ENCODE results near the gene TFEC.
"Not testable (repeated sequence)": the region's sequence is repeated elsewhere in the genome, so short reads cannot be mapped to it uniquely, and the experiment has no call there.

Gene TFEC

DNA sequence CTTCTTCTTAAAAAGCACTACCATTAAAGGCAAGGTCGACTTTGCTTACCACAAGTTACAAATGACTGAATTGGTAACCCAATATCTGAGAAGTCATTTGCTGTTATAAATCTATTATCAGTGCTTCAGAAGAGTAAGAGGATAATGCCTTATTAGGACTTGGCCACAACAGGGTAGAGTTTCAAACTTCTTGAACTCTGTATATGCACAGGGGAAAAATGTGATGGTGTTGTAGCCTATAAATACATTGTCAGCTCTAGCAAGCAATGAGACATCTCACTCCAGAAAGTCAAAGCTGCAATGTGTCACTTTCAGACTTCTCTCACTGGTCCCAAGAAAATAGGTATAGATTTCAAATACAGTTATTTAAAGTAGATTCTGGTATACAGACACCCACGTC, 9.3 kb downstream of the TFEC start:
- Mint-ChIP-seq H3K4me1 (ENCODE audit: low read depth) (no peaks in the 10 kb centered on the region), H3K36me3 (ENCODE audit: low read depth) (no peaks in the 10 kb centered on the region), H3K4me3 (no peak overlapping the region), H3K27me3 (no peaks in the 10 kb centered on the region), H3K27ac (no peak overlapping the region), H3K9me3 (no peaks in the 10 kb centered on the region)

DNA sequence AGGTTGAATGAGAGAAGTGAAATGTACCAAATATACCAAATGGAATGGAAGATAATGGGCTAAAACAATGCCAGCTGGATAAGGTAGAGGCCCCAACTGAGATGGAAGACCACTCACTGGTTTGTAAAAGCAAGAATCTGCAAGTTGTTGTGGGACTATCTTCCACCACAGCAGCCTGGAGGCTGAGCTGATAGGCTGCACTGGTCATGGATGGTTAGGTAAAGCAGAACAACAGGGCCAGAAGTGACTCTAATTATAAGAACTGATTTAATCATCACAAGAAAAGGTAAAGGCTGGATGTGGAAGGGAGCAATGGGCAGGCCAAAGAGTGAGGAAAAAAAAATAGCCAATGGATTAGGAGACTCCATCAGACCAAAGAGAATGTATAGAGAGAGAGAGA, 11.8 kb downstream of the TFEC start:
- H3K27me3 Mint-ChIP-seq = no peaks in the 10 kb centered on the region
- no peak overlapping the region for H3K4me3 Mint-ChIP-seq
- H3K4me1 Mint-ChIP-seq (ENCODE audit: low read depth) = no peaks in the 10 kb centered on the region
- no peak overlapping the region for H3K27ac Mint-ChIP-seq
- no peaks in the 10 kb centered on the region for H3K9me3 Mint-ChIP-seq
- no peaks in the 10 kb centered on the region for H3K36me3 Mint-ChIP-seq (ENCODE audit: low read depth)

DNA sequence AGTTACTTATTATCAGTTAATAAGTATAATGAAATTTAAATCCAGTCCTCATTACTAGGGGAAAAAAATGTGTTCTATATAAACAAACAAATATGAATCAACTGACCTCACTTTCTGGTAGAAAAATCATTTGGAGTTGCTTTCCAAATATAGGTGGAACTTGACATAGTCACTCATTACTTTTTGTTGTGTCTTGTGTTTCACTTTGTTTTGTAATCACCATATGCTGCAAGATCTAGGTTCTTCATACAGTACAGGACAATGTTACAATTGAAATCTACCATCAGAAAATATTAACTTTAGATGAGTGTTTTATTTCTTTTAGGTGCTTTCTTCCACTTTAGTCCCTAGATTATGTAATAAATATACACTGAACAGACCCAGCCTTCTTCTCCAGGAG, 16.9 kb downstream of the TFEC start:
- Mint-ChIP-seq H3K9me3 (no peaks in the 10 kb centered on the region), H3K36me3 (ENCODE audit: low read depth) (no peaks in the 10 kb centered on the region), H3K4me3 (no peak overlapping the region), H3K27me3 (no peaks in the 10 kb centered on the region), H3K27ac (no peak overlapping the region), H3K4me1 (ENCODE audit: low read depth) (no peaks in the 10 kb centered on the region)

DNA sequence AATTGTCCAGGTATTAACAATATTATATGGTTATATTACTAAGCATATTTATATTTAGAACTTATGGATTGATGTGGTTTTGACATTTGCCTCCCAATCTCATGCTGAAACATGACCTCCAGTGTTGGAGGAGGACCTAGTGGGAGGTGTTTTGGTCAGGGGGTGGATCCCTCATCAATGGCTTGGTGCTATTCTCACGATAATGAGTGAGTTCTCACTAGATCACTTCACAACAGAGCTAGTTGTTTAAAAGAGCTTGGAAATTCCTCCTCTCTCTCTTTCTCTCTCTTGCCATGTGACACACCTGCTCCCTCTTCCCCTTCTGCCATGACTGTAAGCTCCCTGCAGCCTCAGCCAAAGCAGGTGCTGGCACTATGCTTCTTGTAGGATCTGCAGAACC, 19.0 kb downstream of the TFEC start:
- Mint-ChIP-seq H3K9me3 (peaks cover 4% of the 10 kb centered on the region), H3K27me3 (no peaks in the 10 kb centered on the region), H3K36me3 (ENCODE audit: low read depth) (no peaks in the 10 kb centered on the region), H3K4me1 (ENCODE audit: low read depth) (no peaks in the 10 kb centered on the region), H3K4me3 (no peak overlapping the region), H3K27ac (no peak overlapping the region)

DNA sequence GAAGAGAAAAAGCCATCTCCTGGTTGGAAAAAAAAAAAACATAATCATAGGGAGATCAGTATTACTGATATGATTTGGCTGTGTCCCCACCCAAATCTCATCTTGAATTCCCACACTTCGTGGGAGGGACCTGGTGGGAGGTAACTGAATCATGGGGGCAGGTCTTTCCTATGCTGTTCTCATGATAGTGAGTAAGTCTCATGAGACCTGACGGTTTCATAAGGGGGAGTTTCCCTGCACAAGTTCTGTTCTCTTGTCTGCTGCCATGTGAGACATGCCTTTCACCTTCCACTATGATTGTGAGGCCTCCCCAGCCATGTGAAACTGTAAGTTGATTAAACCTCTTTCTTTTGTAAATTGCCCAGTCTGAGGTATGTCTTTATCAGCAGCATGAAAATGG, 25.8 kb downstream of the TFEC start:
- H3K27ac Mint-ChIP-seq; H3K36me3 Mint-ChIP-seq (ENCODE audit: low read depth); H3K27me3 Mint-ChIP-seq: not testable (repeated sequence)

DNA sequence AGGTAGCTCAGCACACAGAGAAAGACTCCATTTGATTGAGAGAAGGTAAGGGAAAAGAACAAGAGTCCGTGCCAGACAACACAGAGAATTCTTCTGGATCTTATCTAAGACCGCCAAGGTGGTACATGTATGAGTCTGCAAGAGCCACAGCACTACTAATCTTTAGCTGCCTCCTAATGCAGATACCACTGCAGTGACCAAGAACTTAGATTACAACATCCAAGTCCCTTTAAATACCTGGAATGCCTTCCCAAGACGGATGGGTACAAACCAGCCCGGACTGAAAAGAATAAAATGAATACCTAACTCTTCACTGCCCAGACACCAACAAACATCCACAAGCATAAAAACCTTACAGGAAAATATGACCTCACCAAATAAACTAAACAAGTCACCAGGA, 33.3 kb downstream of the TFEC start:
- Mint-ChIP-seq H3K4me1 (ENCODE audit: low read depth) (no peaks in the 10 kb centered on the region), H3K4me3 (no peak overlapping the region), H3K36me3 (ENCODE audit: low read depth) (no peaks in the 10 kb centered on the region), H3K27me3 (no peaks in the 10 kb centered on the region), H3K27ac (no peak overlapping the region), H3K9me3 (peaks cover 4% of the 10 kb centered on the region)

More for the DNA sequence above, 25.8 kb downstream of the TFEC start:
- not testable (repeated sequence) for H3K4me1 Mint-ChIP-seq (ENCODE audit: low read depth); H3K4me3 Mint-ChIP-seq
- peaks cover 20% of the 10 kb centered on the region for H3K9me3 Mint-ChIP-seq

DNA sequence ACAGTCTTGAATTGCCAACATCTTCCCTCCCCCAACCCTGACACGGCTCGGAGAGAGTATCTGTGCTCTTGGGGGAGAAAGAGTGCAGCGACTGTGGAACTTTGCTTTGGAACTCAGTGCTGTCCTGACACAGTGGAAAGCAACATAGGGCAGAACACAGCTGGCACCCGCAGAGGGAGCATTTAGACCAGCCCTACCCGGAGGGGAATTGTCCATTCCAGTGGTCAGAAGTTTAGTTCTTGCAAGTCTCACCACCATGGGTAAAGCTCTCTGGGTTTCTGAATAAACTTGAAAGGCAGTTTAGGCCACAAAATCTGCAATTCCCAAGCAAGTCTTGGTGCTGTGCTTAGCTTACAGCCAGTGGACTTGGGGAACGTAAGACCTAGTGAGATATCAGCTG, 34.9 kb downstream of the TFEC start:
- Mint-ChIP-seq H3K9me3 (peaks cover 4% of the 10 kb centered on the region), H3K36me3 (ENCODE audit: low read depth) (no peaks in the 10 kb centered on the region), H3K4me3 (no peak overlapping the region), H3K4me1 (ENCODE audit: low read depth) (no peaks in the 10 kb centered on the region), H3K27me3 (no peaks in the 10 kb centered on the region), H3K27ac (no peak overlapping the region)

DNA sequence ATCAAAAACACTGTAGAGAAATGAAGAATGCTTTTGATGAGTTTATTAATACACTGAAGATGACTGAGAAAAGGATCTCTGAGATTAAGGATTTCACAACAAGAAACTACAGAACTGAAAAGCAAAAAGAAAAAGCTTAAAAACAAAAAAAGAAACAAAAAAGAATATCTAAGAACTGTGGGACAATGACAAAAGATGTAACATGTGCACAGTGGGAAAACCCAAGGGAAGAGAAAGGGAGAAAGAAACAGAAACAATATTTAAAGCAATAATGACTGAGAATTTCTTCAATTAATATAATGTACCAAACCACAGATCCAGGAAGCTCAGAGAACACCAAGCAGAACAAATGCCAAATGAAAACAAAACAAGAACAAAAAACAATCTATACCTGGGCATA, 42.2 kb downstream of the TFEC start:
- no peak overlapping the region for H3K27ac Mint-ChIP-seq
- H3K27me3 Mint-ChIP-seq = no peaks in the 10 kb centered on the region
- no peak overlapping the region for H3K4me3 Mint-ChIP-seq
- H3K9me3 Mint-ChIP-seq = no peaks in the 10 kb centered on the region
- no peaks in the 10 kb centered on the region for H3K4me1 Mint-ChIP-seq (ENCODE audit: low read depth)
- no peaks in the 10 kb centered on the region for H3K36me3 Mint-ChIP-seq (ENCODE audit: low read depth)

DNA sequence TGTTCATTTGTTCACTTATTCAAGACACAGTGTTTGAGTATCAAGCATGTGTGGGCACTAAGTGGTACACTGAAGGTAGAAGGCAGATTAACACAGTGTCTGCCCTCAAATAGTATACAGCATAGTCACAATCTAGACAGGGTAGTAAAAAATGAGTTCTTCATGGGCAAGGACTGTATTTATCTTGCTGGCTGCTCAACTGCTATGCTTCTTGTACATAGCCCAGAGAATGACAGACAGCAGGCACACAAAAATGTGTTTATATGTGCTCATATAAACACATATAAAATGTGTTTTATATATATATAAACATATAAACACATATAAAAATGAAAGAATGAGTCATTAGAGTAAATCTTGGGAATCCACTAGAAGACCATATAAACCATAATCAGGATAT, 43.1 kb downstream of the TFEC start:
- Mint-ChIP-seq H3K27me3 (no peaks in the 10 kb centered on the region), H3K4me1 (ENCODE audit: low read depth) (no peaks in the 10 kb centered on the region), H3K27ac (no peak overlapping the region), H3K4me3 (no peak overlapping the region), H3K9me3 (no peaks in the 10 kb centered on the region), H3K36me3 (ENCODE audit: low read depth) (no peaks in the 10 kb centered on the region)

DNA sequence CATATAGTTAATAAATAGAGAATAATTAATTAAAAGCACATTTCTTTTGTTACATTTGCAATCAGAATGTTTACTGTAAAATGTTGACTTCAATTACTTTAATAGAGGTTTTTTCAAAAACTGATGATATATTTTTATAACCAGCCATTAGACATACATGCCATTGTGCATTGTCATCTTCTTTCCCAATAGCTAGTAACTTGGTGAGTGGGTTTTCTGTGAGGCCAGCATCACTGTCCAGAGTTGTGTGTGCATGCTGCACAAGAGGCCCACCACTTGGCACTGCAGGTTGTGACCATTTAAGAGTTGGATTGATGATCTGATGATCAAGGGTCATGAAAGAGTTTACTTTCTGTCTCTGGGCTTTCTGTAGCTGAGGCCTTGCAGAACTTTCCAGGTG, 46.5 kb downstream of the TFEC start:
- H3K9me3 Mint-ChIP-seq = no peaks in the 10 kb centered on the region
- no peak overlapping the region for H3K4me3 Mint-ChIP-seq
- H3K4me1 Mint-ChIP-seq (ENCODE audit: low read depth) = no peaks in the 10 kb centered on the region
- H3K36me3 Mint-ChIP-seq (ENCODE audit: low read depth) = no peaks in the 10 kb centered on the region
- no peak overlapping the region for H3K27ac Mint-ChIP-seq
- H3K27me3 Mint-ChIP-seq = no peaks in the 10 kb centered on the region

DNA sequence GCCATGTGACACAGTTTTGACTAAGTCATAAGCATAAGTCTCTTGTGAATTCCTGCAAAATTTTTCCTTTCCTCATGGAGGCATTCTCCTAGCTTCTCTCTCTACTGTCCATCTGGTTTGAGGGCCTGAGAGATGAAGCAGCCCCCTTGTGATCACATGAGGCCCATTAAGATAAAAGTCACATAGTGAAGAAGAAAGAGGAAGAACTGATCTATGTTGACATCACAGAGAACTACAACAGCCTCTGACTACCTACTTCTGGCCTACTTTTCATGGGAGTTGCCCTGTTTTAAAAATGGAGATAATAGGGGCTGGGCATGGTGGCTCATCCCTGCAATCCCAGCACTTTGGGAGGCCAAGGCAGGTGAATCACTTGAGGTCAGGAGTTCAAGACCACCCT, 50.4 kb downstream of the TFEC start:
- Mint-ChIP-seq H3K27me3 (no peaks in the 10 kb centered on the region), H3K4me1 (ENCODE audit: low read depth) (no peaks in the 10 kb centered on the region), H3K36me3 (ENCODE audit: low read depth) (no peaks in the 10 kb centered on the region), H3K9me3 (no peaks in the 10 kb centered on the region), H3K27ac (no peak overlapping the region), H3K4me3 (no peak overlapping the region)

DNA sequence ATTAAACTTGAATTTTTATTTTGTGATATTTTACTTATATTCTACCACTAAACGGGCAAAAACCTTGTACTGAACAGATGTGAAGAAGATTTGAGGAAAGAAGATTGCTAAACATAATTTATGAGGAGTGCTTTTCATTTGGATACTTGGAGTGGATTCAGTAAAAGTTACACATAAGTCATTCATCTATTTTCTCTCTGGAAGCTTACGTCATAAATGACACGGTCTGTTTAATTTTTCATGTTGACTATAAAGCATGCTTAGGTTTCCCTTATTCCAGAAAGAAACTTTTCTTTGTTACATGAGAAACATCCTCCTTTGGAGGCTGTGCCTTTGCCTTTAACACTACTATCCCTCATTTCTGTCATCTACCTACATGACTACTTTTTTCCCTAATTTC, 53.9 kb downstream of the TFEC start:
- Mint-ChIP-seq H3K27me3 (no peaks in the 10 kb centered on the region), H3K4me3 (no peak overlapping the region), H3K4me1 (ENCODE audit: low read depth) (no peaks in the 10 kb centered on the region), H3K36me3 (ENCODE audit: low read depth) (no peaks in the 10 kb centered on the region), H3K27ac (no peak overlapping the region), H3K9me3 (no peaks in the 10 kb centered on the region)

DNA sequence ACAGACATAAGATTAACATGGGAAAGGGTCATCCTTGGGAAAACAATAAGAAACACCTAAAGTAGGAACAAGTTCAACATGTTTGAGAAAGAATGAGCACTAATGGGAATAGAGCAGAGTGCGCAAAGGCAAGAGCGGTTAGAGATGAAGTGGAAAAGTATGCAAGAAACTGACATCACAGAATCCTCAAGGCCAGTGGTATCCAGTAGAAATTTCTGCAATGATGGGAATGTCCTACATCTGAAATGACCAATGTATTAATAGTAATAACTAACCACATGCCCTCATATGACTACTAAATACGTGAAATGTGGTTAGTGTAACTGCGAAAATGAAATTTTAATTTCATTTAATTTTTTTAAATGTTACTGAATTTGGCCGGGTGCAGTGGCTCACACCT, 54.8 kb downstream of the TFEC start:
- Mint-ChIP-seq H3K27ac (no peak overlapping the region), H3K27me3 (no peaks in the 10 kb centered on the region), H3K9me3 (no peaks in the 10 kb centered on the region), H3K4me3 (no peak overlapping the region), H3K36me3 (ENCODE audit: low read depth) (no peaks in the 10 kb centered on the region), H3K4me1 (ENCODE audit: low read depth) (no peaks in the 10 kb centered on the region)

DNA sequence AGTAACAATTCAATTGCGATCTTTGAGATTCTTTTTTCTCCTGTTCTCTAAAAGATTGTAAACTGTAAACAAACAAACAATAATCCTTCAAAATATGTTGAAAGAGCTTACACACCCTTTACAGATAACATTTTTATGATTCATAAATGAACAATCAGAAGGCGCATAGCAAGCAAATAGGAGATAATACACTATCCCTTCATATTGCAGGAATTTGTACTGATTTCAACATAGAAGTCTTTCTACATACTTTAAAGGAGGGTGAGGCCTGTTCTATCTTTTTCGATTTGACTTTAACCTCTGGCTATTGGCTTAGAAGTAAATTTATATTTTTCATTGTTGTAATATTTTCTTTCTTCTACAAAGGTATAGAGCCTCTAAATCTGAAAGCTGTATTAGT, 57.2 kb downstream of the TFEC start:
- Mint-ChIP-seq H3K27me3 (no peaks in the 10 kb centered on the region), H3K4me3 (no peak overlapping the region), H3K4me1 (ENCODE audit: low read depth) (no peaks in the 10 kb centered on the region), H3K27ac (no peak overlapping the region), H3K36me3 (ENCODE audit: low read depth) (no peaks in the 10 kb centered on the region), H3K9me3 (no peaks in the 10 kb centered on the region)

DNA sequence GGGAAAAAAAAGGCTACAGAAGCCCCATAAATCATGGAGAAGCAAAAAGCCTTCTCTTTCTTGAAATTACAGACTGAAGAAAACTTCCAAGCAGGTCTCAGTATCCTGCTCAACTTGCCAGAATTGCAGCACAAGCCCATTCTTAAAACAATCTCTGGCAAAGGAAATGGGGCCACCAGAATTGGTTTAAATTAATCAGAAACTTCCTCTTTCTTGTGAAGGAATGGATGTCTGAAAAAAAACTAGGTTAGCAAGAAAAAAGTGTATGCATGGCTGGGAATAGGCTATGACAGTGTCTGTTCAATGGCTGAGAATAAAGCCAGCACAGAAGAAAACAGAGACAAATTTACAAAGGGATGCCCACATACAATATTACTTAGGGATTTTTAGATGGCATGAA, 59.1 kb downstream of the TFEC start:
- H3K4me1 Mint-ChIP-seq (ENCODE audit: low read depth) = no peaks in the 10 kb centered on the region
- H3K9me3 Mint-ChIP-seq = no peaks in the 10 kb centered on the region
- H3K36me3 Mint-ChIP-seq (ENCODE audit: low read depth) = no peaks in the 10 kb centered on the region
- no peak overlapping the region for H3K4me3 Mint-ChIP-seq
- H3K27me3 Mint-ChIP-seq = no peaks in the 10 kb centered on the region
- no peak overlapping the region for H3K27ac Mint-ChIP-seq

DNA sequence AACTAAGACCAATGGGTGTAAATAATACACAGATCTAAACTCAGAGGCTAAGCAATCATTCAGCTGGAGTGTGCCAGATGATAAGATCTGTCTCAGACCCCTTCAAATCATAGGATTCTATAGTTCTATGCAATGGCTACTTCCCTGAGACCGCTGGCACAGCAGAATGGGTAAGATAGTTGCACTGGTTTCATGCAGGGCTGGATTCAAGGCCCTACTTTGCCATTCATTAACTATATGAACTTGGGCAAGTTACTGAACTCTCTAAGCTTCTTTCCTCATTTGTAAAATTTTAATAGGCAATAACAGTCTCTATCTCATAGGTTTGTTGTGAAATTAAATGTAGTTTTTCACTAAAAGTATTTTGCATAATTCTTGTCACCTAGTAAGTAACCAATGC, 62.0 kb downstream of the TFEC start:
- no peaks in the 10 kb centered on the region for H3K27me3 Mint-ChIP-seq
- H3K4me1 Mint-ChIP-seq (ENCODE audit: low read depth) = no peaks in the 10 kb centered on the region
- no peaks in the 10 kb centered on the region for H3K9me3 Mint-ChIP-seq
- H3K36me3 Mint-ChIP-seq (ENCODE audit: low read depth) = no peaks in the 10 kb centered on the region
- no peak overlapping the region for H3K4me3 Mint-ChIP-seq
- no peak overlapping the region for H3K27ac Mint-ChIP-seq

DNA sequence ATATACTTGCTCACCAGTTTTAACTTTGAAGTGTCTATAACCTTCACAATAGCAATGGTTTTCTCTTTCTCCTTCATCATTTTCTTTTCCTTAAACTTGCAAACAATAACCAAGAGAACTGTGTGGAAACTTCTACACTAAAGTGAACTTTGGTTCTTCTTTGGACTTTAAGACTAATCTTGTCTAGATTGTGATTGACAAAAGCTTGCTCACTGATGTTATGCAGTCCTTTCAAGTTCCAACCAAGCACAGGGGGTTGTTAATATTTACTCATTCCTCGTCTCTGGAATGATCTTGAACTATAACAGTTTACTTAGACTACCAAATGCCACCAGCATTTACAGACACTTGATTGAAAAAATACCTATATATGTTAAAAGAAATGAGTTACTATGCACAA, 62.4 kb downstream of the TFEC start:
- Mint-ChIP-seq H3K9me3 (no peaks in the 10 kb centered on the region), H3K36me3 (ENCODE audit: low read depth) (no peaks in the 10 kb centered on the region), H3K4me3 (no peak overlapping the region), H3K27me3 (no peaks in the 10 kb centered on the region), H3K4me1 (ENCODE audit: low read depth) (no peaks in the 10 kb centered on the region), H3K27ac (no peak overlapping the region)

All from stimulated activated naive CD8-positive, alpha-beta T cell treated with anti-CD3 and anti-CD28 coated beads, Interleukin-15, Interleukin-2, amounts not matched to agents 100 ng/mL and 50 ng/mL, for 24 hours (primary cell).